Calu3 (cell line): ENCODE measurements around the gene NEK7. TPM values are rescaled to one million over a fixed set of nuclear protein-coding genes. Genes with fewer than 3 reads are reported as not detected.

ENCODE experiments used
- BruUV-seq: library from RNA; stranded (reverse); fragments of 400-500 nt; replicated peaks from 2 replicates; lab custom pipeline; 2021; lab: Mats Ljungman, UMichigan
- CTCF ChIA-PET: fragments of 300-600 bp; sonication (Branson Sonifier 250); formaldehyde crosslinking; loops from one replicate; lab custom pipeline; 2022; ENCODE audit warnings: antibody characterized with exemption; lab: Charles Lee
- DNase-seq: peaks from one replicate; pipeline ENCODE4 v3.0.0; 2022
- H3K27ac Mint-ChIP-seq: one replicate; pipeline ENCODE4 v1.8.0; 2022; ENCODE audit warnings: mixed read lengths; ENCODE audit not compliant: unreplicated experiment
- H3K27me3 Mint-ChIP-seq: one replicate; pipeline ENCODE4 v1.8.0; 2022; ENCODE audit warnings: mixed read lengths; ENCODE audit not compliant: unreplicated experiment
- H3K36me3 Mint-ChIP-seq: one replicate; pipeline ENCODE4 v1.8.0; 2022; ENCODE audit warnings: mild to moderate bottlenecking, moderate library complexity, mixed read lengths; ENCODE audit not compliant: insufficient read depth, unreplicated experiment
- H3K4me1 Mint-ChIP-seq: one replicate; pipeline ENCODE4 v1.8.0; 2022; ENCODE audit warnings: mild to moderate bottlenecking, low read depth, mixed read lengths; ENCODE audit not compliant: unreplicated experiment
- H3K4me3 Mint-ChIP-seq: one replicate; pipeline ENCODE4 v1.8.0; 2022; ENCODE audit warnings: mild to moderate bottlenecking, low read depth, moderate library complexity, mixed read lengths; ENCODE audit not compliant: unreplicated experiment
- H3K9me3 Mint-ChIP-seq: one replicate; pipeline ENCODE4 v1.8.0; 2022; ENCODE audit warnings: low read depth, mixed read lengths; ENCODE audit not compliant: unreplicated experiment
- intact Hi-C: fragments of 100-400 bp; cut with micrococcal nuclease; formaldehyde crosslinking; loops from one replicate; pipeline ENCODE4 v1.10.0; 2022; ENCODE audit not compliant: unreplicated experiment
- total RNA-seq: library from RNA; stranded (reverse); gene quantifications from 2 replicates; pipeline ENCODE4 v1.2.3, GENCODE V29; 2022
- TF ChIP-seq, protein P1 (sequence below): fragments of 200-600 bp; IDR thresholded peaks from one replicate; pipeline ENCODE4 v1.8.0; 2022; ENCODE audit warnings: antibody characterized with exemption; ENCODE audit not compliant: unreplicated experiment

NEK7 gene
- total RNA-seq, 1 experiment from 2014 or later, result 145 TPM

DNA sequence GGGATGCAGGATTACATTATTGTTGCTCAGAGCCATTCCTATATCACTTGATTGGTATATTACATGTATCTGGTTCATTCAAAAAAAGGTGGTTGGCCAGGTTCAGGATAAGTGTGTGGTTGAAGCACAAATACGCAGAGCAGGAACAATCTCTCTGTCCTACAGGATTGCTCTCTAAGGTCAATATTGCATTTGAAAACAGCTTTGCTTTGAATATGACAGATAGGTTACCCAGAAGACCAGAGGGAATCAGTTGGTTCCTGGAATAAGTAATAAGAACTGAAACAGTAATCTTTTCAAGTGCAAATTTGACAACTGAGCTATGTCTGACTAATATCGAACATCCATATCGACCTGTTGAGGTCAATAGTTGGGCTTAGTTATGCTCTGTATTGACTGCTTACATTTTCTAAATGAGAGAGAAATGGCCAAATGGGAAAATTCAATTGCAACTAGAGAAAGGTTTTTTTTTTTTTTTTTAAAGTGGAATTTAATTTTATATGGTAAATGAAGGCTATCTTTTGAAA, 206.9 kb downstream of the NEK7 start:
- no peaks in the 10 kb centered on the region for H3K27me3 Mint-ChIP-seq
- H3K4me1 Mint-ChIP-seq, result no peaks in the 10 kb centered on the region
- H3K9me3 Mint-ChIP-seq, result peaks cover 3% of the 10 kb centered on the region
- DNase-seq, result no peak
- BruUV-seq, result no TSS peak
- intact Hi-C loops, result no loop called here
- no peak overlapping the region for H3K4me3 Mint-ChIP-seq
- no peaks in the 10 kb centered on the region for H3K36me3 Mint-ChIP-seq
- H3K27ac Mint-ChIP-seq, result no peak overlapping the region
- TF ChIP-seq, protein P1, sequence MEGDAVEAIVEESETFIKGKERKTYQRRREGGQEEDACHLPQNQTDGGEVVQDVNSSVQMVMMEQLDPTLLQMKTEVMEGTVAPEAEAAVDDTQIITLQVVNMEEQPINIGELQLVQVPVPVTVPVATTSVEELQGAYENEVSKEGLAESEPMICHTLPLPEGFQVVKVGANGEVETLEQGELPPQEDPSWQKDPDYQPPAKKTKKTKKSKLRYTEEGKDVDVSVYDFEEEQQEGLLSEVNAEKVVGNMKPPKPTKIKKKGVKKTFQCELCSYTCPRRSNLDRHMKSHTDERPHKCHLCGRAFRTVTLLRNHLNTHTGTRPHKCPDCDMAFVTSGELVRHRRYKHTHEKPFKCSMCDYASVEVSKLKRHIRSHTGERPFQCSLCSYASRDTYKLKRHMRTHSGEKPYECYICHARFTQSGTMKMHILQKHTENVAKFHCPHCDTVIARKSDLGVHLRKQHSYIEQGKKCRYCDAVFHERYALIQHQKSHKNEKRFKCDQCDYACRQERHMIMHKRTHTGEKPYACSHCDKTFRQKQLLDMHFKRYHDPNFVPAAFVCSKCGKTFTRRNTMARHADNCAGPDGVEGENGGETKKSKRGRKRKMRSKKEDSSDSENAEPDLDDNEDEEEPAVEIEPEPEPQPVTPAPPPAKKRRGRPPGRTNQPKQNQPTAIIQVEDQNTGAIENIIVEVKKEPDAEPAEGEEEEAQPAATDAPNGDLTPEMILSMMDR, result no peak
- CTCF ChIA-PET, result no interaction called here

GRCh38 chr1:198364471-198364870, 207.7 kb downstream of the NEK7 start:
- Mint-ChIP-seq H3K9me3 (peaks cover 3% of the 10 kb centered on the region), H3K4me1 (no peaks in the 10 kb centered on the region), H3K27me3 (no peaks in the 10 kb centered on the region), H3K36me3 (no peaks in the 10 kb centered on the region), H3K27ac (no peak overlapping the region), H3K4me3 (no peak overlapping the region)
- intact Hi-C loops, result no loop called here
- no peak for DNase-seq
- CTCF ChIA-PET, result no interaction called here
- BruUV-seq, result no TSS peak
- TF ChIP-seq, protein P1, result no peak

- peaks cover 9% of the 10 kb centered on the region for H3K4me1 Mint-ChIP-seq
- H3K36me3 Mint-ChIP-seq, result no peaks in the 10 kb centered on the region
- intact Hi-C loops, result no loop called here
- H3K27me3 Mint-ChIP-seq, result no peaks in the 10 kb centered on the region
- H3K9me3 Mint-ChIP-seq, result peaks cover 5% of the 10 kb centered on the region
- H3K4me3 Mint-ChIP-seq, result no peak overlapping the region
- TF ChIP-seq, protein P1, result no peak
- DNase-seq, result no peak
- no TSS peak for BruUV-seq
- CTCF ChIA-PET, result no interaction called here
- H3K27ac Mint-ChIP-seq, result no peak overlapping the region
These were observed 210.5 kb downstream of the NEK7 start for GRCh38 chr1:198367296-198367695.

DNA sequence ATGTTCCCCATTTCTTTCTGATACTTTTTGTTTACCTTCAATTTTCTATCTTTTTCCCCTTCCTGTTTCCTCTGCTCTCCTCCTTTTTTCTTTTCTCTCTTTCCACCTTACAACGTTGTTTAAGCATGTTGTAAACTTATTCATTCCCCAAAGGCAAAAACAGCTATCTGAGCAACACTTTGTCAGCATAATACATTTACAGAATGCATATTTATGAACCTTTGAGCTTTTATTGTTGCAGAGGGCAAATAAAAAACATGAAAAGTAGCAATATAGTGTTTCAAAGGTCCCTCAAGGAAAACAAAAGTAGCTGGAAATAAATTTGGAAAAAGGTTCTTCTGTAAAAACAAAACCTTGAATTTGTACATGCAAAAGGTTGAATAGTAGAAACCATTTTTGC, 214.2 kb downstream of the NEK7 start:
- no peaks in the 10 kb centered on the region for H3K36me3 Mint-ChIP-seq
- H3K4me1 Mint-ChIP-seq, result peaks cover 19% of the 10 kb centered on the region
- CTCF ChIA-PET, result no interaction called here
- intact Hi-C loops, result no loop called here
- no peaks in the 10 kb centered on the region for H3K27me3 Mint-ChIP-seq
- TF ChIP-seq, protein P1, result no peak
- DNase-seq, result no peak
- no peak overlapping the region for H3K27ac Mint-ChIP-seq
- no TSS peak for BruUV-seq
- H3K4me3 Mint-ChIP-seq, result no peak overlapping the region
- H3K9me3 Mint-ChIP-seq, result peaks cover 5% of the 10 kb centered on the region

Other genes with a start within 250 kb of the NEK7 start
- 2.6 TPM in 2 replicates for gene LHX9, start 239.6 kb upstream of the NEK7 start, total RNA-seq